PC-9 (cell line): ENCODE results near the gene OSTM1.

ENCODE experiments used
- EZH2 ChIP-seq: fragments of 200-600 bp; sonication (generic); IDR thresholded peaks from 2 replicates; pipeline ENCODE4 v1.8.0; 2017; ENCODE audit warnings: antibody characterized with exemption, low read depth
- TF ChIP-seq, protein P1 (sequence below): fragments of 200-600 bp; sonication (generic); conservative IDR thresholded peaks from 2 replicates; pipeline ENCODE4 v1.6.1; 2017; ENCODE audit warnings: mixed run types, antibody characterized with exemption, mild to moderate bottlenecking, moderate library complexity

DNA sequence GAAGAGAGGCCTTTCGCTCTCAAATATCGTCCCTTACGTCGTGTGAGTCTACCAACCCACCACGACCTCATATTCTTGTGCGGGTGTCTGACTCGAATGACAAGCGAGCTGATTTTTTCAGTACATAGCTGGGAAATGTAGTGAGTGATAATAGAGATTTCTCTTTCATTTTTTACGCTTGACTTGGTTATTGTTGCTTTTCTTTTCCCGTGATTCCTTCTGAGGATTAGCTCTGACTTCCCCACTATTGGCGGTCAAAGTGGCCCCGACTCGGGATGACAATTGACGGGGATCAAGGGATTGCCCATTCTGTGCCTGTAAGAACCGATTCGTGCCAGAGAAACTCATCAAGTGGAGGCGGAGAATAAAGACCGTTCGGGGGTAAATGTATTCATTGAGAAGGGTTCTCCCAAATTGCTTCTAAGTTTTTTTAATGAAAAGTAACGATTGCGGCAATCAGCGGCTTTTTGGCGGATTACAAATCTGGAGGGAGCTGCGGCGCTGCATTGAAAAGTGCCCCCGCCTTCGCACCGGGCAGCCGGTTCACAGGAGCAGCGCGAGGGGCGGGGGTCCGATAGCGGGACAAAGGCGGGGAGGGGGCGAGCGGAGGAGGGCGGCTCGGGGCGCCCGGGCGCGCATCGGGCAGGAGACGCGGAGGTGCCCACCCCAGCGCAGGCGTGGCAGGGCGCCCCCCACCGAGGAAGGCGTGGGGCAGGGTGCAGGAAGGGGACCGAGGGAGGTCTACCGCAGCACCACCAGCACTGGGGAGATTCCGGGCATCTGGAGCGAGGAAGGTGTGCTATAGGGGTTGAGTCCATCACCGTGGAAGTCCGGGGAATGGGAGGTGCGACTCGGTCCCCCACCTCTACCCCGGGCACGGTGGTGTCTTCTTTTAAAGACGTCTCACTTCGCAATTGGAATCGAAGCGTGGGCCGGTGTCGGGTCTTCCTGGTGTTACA is 44.5 kb upstream of the OSTM1 start:
- TF ChIP-seq, protein P1, sequence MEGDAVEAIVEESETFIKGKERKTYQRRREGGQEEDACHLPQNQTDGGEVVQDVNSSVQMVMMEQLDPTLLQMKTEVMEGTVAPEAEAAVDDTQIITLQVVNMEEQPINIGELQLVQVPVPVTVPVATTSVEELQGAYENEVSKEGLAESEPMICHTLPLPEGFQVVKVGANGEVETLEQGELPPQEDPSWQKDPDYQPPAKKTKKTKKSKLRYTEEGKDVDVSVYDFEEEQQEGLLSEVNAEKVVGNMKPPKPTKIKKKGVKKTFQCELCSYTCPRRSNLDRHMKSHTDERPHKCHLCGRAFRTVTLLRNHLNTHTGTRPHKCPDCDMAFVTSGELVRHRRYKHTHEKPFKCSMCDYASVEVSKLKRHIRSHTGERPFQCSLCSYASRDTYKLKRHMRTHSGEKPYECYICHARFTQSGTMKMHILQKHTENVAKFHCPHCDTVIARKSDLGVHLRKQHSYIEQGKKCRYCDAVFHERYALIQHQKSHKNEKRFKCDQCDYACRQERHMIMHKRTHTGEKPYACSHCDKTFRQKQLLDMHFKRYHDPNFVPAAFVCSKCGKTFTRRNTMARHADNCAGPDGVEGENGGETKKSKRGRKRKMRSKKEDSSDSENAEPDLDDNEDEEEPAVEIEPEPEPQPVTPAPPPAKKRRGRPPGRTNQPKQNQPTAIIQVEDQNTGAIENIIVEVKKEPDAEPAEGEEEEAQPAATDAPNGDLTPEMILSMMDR, result no peak
- no peak for TF ChIP-seq EZH2
